ENCODE measurements around the gene MAGEA11.
"Not testable (repeated sequence)": the region's sequence is repeated elsewhere in the genome, so short reads cannot be mapped to it uniquely, and the experiment has no call there.

Gene MAGEA11

GRCh38 chrX:149711545-149712236, at the start of gene MAGEA11:
Gene MAGEA11 (plus strand): TSS chrX:149712060. CDS start chrX:149713160, 1,100 bp downstream.
- Mint-ChIP-seq H3K4me1 (peaks cover 20% of the 10 kb centered on the region), H3K9me3 (no peaks in the 10 kb centered on the region), H3K36me3 (no peaks in the 10 kb centered on the region), H3K27me3 (no peaks in the 10 kb centered on the region), H3K27ac (no peak within 1 kb of the TSS), H3K4me3 (no peak within 1 kb of the TSS)
- ATAC-seq, result no peak

- not testable (repeated sequence) for H3K9me3 Mint-ChIP-seq, H3K36me3 Mint-ChIP-seq, H3K27ac Mint-ChIP-seq, H3K27me3 Mint-ChIP-seq, H3K4me1 Mint-ChIP-seq, ATAC-seq, H3K4me3 Mint-ChIP-seq
These were observed 36.8 kb upstream of the MAGEA11 start for GRCh38 chrX:149675088-149675487.

- not testable (repeated sequence) for H3K4me3 Mint-ChIP-seq, H3K27me3 Mint-ChIP-seq, H3K27ac Mint-ChIP-seq, H3K9me3 Mint-ChIP-seq, ATAC-seq, H3K36me3 Mint-ChIP-seq, H3K4me1 Mint-ChIP-seq
These were observed 36.3 kb upstream of the MAGEA11 start for GRCh38 chrX:149675554-149675953.

- H3K4me3 Mint-ChIP-seq, H3K4me1 Mint-ChIP-seq, ATAC-seq, H3K9me3 Mint-ChIP-seq, H3K36me3 Mint-ChIP-seq, H3K27ac Mint-ChIP-seq, H3K27me3 Mint-ChIP-seq: not testable (repeated sequence)
These were observed 32.6 kb upstream of the MAGEA11 start for GRCh38 chrX:149679164-149679678.

GRCh38 chrX:149681182-149681581, 30.7 kb upstream of the MAGEA11 start:
- Mint-ChIP-seq H3K4me3 (no peak overlapping the region), H3K4me1 (no peaks in the 10 kb centered on the region), H3K9me3 (no peaks in the 10 kb centered on the region), H3K27me3 (no peaks in the 10 kb centered on the region), H3K27ac (no peak overlapping the region), H3K36me3 (no peaks in the 10 kb centered on the region)
- ATAC-seq, result no peak

GRCh38 chrX:149682031-149682430, 29.8 kb upstream of the MAGEA11 start:
- no peaks in the 10 kb centered on the region for H3K36me3 Mint-ChIP-seq
- H3K4me1 Mint-ChIP-seq, result no peaks in the 10 kb centered on the region
- no peaks in the 10 kb centered on the region for H3K27me3 Mint-ChIP-seq
- H3K4me3 Mint-ChIP-seq, result no peak overlapping the region
- H3K27ac Mint-ChIP-seq, result no peak overlapping the region
- no peak for ATAC-seq
- no peaks in the 10 kb centered on the region for H3K9me3 Mint-ChIP-seq

- H3K27ac Mint-ChIP-seq, result no peak overlapping the region
- no peaks in the 10 kb centered on the region for H3K9me3 Mint-ChIP-seq
- H3K4me1 Mint-ChIP-seq, result no peaks in the 10 kb centered on the region
- no peaks in the 10 kb centered on the region for H3K36me3 Mint-ChIP-seq
- no peak for ATAC-seq
- no peaks in the 10 kb centered on the region for H3K27me3 Mint-ChIP-seq
- H3K4me3 Mint-ChIP-seq, result no peak overlapping the region
These were observed 28.6 kb upstream of the MAGEA11 start for GRCh38 chrX:149682956-149683947.

- H3K9me3 Mint-ChIP-seq, result no peaks in the 10 kb centered on the region
- H3K27ac Mint-ChIP-seq, result no peak overlapping the region
- H3K4me1 Mint-ChIP-seq, result no peaks in the 10 kb centered on the region
- no peaks in the 10 kb centered on the region for H3K27me3 Mint-ChIP-seq
- no peak overlapping the region for H3K4me3 Mint-ChIP-seq
- ATAC-seq, result no peak
- H3K36me3 Mint-ChIP-seq, result no peaks in the 10 kb centered on the region
These were observed 27.7 kb upstream of the MAGEA11 start for GRCh38 chrX:149683966-149684730.

GRCh38 chrX:149687991-149688390, 23.9 kb upstream of the MAGEA11 start:
- peaks cover 2% of the 10 kb centered on the region for H3K9me3 Mint-ChIP-seq
- no peaks in the 10 kb centered on the region for H3K4me1 Mint-ChIP-seq
- ATAC-seq, result no peak
- peaks cover 19% of the 10 kb centered on the region for H3K27me3 Mint-ChIP-seq
- H3K27ac Mint-ChIP-seq, result no peak overlapping the region
- H3K4me3 Mint-ChIP-seq, result no peak overlapping the region
- no peaks in the 10 kb centered on the region for H3K36me3 Mint-ChIP-seq

GRCh38 chrX:149688552-149688951, 23.3 kb upstream of the MAGEA11 start:
- Mint-ChIP-seq H3K4me1 (no peaks in the 10 kb centered on the region), H3K27me3 (peaks cover 19% of the 10 kb centered on the region), H3K36me3 (no peaks in the 10 kb centered on the region), H3K9me3 (peaks cover 2% of the 10 kb centered on the region), H3K27ac (no peak overlapping the region), H3K4me3 (no peak overlapping the region)
- ATAC-seq, result no peak

- Mint-ChIP-seq H3K9me3 (peaks cover 2% of the 10 kb centered on the region), H3K4me3 (no peak overlapping the region), H3K27me3 (peaks cover 19% of the 10 kb centered on the region), H3K27ac (no peak overlapping the region), H3K36me3 (no peaks in the 10 kb centered on the region), H3K4me1 (no peaks in the 10 kb centered on the region)
- no peak for ATAC-seq
These were observed 20.1 kb upstream of the MAGEA11 start for GRCh38 chrX:149691794-149692193.

GRCh38 chrX:149692686-149693272, 19.1 kb upstream of the MAGEA11 start:
- ATAC-seq, H3K27ac Mint-ChIP-seq, H3K4me1 Mint-ChIP-seq, H3K4me3 Mint-ChIP-seq, H3K36me3 Mint-ChIP-seq, H3K9me3 Mint-ChIP-seq: not testable (repeated sequence)
- peaks cover 19% of the 10 kb centered on the region for H3K27me3 Mint-ChIP-seq

GRCh38 chrX:149699761-149700160, 12.1 kb upstream of the MAGEA11 start:
- H3K36me3 Mint-ChIP-seq, result no peaks in the 10 kb centered on the region
- no peaks in the 10 kb centered on the region for H3K27me3 Mint-ChIP-seq
- ATAC-seq, result no peak
- H3K27ac Mint-ChIP-seq, result no peak overlapping the region
- peaks cover 3% of the 10 kb centered on the region for H3K9me3 Mint-ChIP-seq
- H3K4me3 Mint-ChIP-seq, result no peak overlapping the region
- no peaks in the 10 kb centered on the region for H3K4me1 Mint-ChIP-seq

- Mint-ChIP-seq H3K36me3 (no peaks in the 10 kb centered on the region), H3K9me3 (no peaks in the 10 kb centered on the region), H3K27me3 (no peaks in the 10 kb centered on the region), H3K4me3 (no peak overlapping the region), H3K4me1 (no peaks in the 10 kb centered on the region), H3K27ac (no peak overlapping the region)
- ATAC-seq, result no peak
These were observed 7.2 kb upstream of the MAGEA11 start for GRCh38 chrX:149704664-149705063.

All from stimulated activated memory B cell treated with anti-CD40 and anti-IgM and Interleukin-4, amounts not matched to agents 10 μg/mL and 1 μg/mL and 100 μg/mL, for 72 hours (primary cell).